Caco-2 (cell line): ENCODE measurements around the gene VCX2. TPM values are rescaled to one million over a fixed set of nuclear protein-coding genes. Genes with fewer than 3 reads are reported as not detected.

Source experiments
- BruUV-seq: library from RNA; stranded (reverse); fragments of 400-500 nt; replicated peaks from 2 replicates; lab custom pipeline; 2021; lab: Mats Ljungman, UMichigan
- CTCF ChIA-PET: fragments of 300-600 bp; sonication (Branson Sonifier 250); formaldehyde crosslinking; loops from one replicate; lab custom pipeline; 2022; ENCODE audit warnings: antibody characterized with exemption; lab: Charles Lee
- POLR2A ChIA-PET: fragments of 300-600 bp; sonication (Branson Sonifier 250); formaldehyde crosslinking; loops from one replicate; lab custom pipeline; 2022; ENCODE audit warnings: antibody characterized with exemption; lab: Charles Lee
- DNase-seq, 2 experiments: peaks; one replicate each; pipeline versions ENCODE4 v3.0.0 to v3.0.0-alpha.2; 2020 to 2022
- H3K27me3 ChIP-seq: replicated peaks from 2 replicates; pipeline ENCODE4 v1.6.0; 2011; ENCODE audit warnings: low read length; ENCODE audit not compliant: control insufficient read depth, insufficient read depth
- H3K36me3 ChIP-seq: 2 replicates; pipeline ENCODE4 v1.5.1; 2011; ENCODE audit warnings: low read length; ENCODE audit not compliant: control insufficient read depth, insufficient read depth
- H3K4me1 ChIP-seq: fragments of 250-450 bp; sonication (Bioruptor Pico); 2 replicates; pipeline ENCODE4 v1.5.1; 2020; ENCODE audit warnings: mild to moderate bottlenecking
- H3K4me3 ChIP-seq: 2 replicates; pipeline ENCODE4 v1.5.1; 2011; ENCODE audit warnings: low read depth, mild to moderate bottlenecking, control low read depth, low read length
- H3K9me3 ChIP-seq: fragments of 250-450 bp; sonication (Bioruptor Pico); 2 replicates; pipeline ENCODE4 v1.5.1; 2020; ENCODE audit warnings: mild to moderate bottlenecking, moderate library complexity
- H3K27ac Mint-ChIP-seq: one replicate; pipeline ENCODE4 v1.8.0; 2022; ENCODE audit warnings: mixed read lengths; ENCODE audit not compliant: unreplicated experiment
- H3K27me3 Mint-ChIP-seq: one replicate; pipeline ENCODE4 v1.8.0; 2022; ENCODE audit warnings: mixed read lengths; ENCODE audit not compliant: insufficient read depth, unreplicated experiment
- H3K36me3 Mint-ChIP-seq: one replicate; pipeline ENCODE4 v1.8.0; 2022; ENCODE audit warnings: mild to moderate bottlenecking, mixed read lengths; ENCODE audit not compliant: insufficient read depth, unreplicated experiment
- H3K4me1 Mint-ChIP-seq: one replicate; pipeline ENCODE4 v1.8.0; 2022; ENCODE audit warnings: low read depth, mixed read lengths; ENCODE audit not compliant: unreplicated experiment
- H3K4me3 Mint-ChIP-seq: one replicate; pipeline ENCODE4 v1.8.0; 2022; ENCODE audit warnings: mild to moderate bottlenecking, moderate library complexity, mixed read lengths; ENCODE audit not compliant: unreplicated experiment
- H3K9me3 Mint-ChIP-seq: one replicate; pipeline ENCODE4 v1.8.0; 2022; ENCODE audit warnings: mixed read lengths; ENCODE audit not compliant: unreplicated experiment
- CTCF ChIP-seq, 2 experiments: fragments of 200-600 bp in 1 of 2; IDR thresholded peaks; 1 replicate in 1 of 2; 2 replicates in 1 of 2; pipeline versions ENCODE4 v1.5.1 to v1.8.0; 2011 to 2022; ENCODE audit warnings: antibody characterized with exemption in 1 of 2, control low read depth in 1 of 2, inconsistent platforms in 1 of 2, low read depth in 1 of 2, low read length in 1 of 2, mild to moderate bottlenecking in 1 of 2, moderate library complexity in 1 of 2; ENCODE audit not compliant: insufficient read depth in 1 of 2, severe bottlenecking in 1 of 2, unreplicated experiment in 1 of 2
- intact Hi-C: fragments of 100-400 bp; cut with micrococcal nuclease; formaldehyde crosslinking; loops from one replicate; pipeline ENCODE4 v1.10.0; 2022; ENCODE audit not compliant: unreplicated experiment
- total RNA-seq: library from RNA; stranded (reverse); gene quantifications from 2 replicates; pipeline ENCODE4 v1.2.3, GENCODE V29; 2022

The VCX2 gene
- total RNA-seq, 1 experiment from 2014 or later, result not detected

GRCh38 chrX:8201896-8202331, 30.8 kb upstream of the VCX2 start:
- Histone ChIP-seq H3K4me3 (no peak overlapping the region), H3K4me1 (no peaks in the 10 kb centered on the region), H3K36me3 (no peaks in the 10 kb centered on the region), H3K9me3 (no peaks in the 10 kb centered on the region), H3K27me3 (no peaks in the 10 kb centered on the region)
- BruUV-seq, result no TSS peak
- intact Hi-C loops, result no loop called here
- Mint-ChIP-seq H3K36me3 (no peaks in the 10 kb centered on the region), H3K4me3 (no peak overlapping the region), H3K9me3 (no peaks in the 10 kb centered on the region), H3K27ac (no peak overlapping the region), H3K4me1 (no peaks in the 10 kb centered on the region), H3K27me3 (no peaks in the 10 kb centered on the region)
- POLR2A ChIA-PET, result no interaction called here
- CTCF ChIA-PET, result no interaction called here
- TF ChIP-seq CTCF (IDR thresholded peaks at IDR 0.05; ENCODE audit: insufficient read depth in 1 of 2, low read depth in 1 of 2, low read length in 1 of 2, severe bottlenecking in 1 of 2, unreplicated experiment in 1 of 2), result no peak
- no peak for DNase-seq

DNA sequence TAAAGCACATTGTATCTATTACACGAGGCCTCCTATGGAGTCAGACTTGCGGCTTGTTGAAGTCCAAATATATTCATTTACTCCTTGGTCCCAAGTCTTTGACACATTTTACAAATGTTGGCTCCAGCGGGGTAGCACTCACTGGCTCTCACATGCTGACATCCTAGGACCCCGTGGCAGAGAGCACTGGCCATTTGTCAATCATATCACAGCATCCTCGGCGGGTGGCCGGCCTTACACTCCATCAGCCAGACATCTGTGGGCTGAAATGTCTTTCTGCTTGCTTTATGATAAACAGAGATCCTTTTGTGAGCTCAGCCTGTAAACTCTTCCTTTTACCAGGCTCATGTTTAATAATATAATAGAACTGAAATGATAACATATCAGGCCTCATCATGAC, 25.7 kb upstream of the VCX2 start:
- BruUV-seq, result no TSS peak
- no peak overlapping the region for H3K4me3 ChIP-seq
- no peaks in the 10 kb centered on the region for H3K36me3 ChIP-seq
- TF ChIP-seq CTCF (IDR thresholded peaks at IDR 0.05; ENCODE audit: insufficient read depth in 1 of 2, low read depth in 1 of 2, low read length in 1 of 2, severe bottlenecking in 1 of 2, unreplicated experiment in 1 of 2), result no peak
- no peaks in the 10 kb centered on the region for H3K36me3 Mint-ChIP-seq
- intact Hi-C loops, result no loop called here
- POLR2A ChIA-PET, result no interaction called here
- no peaks in the 10 kb centered on the region for H3K27me3 ChIP-seq
- H3K27me3 Mint-ChIP-seq, result no peaks in the 10 kb centered on the region
- DNase-seq, result no peak
- no peaks in the 10 kb centered on the region for H3K9me3 ChIP-seq
- H3K4me1 ChIP-seq, result no peaks in the 10 kb centered on the region
- no peaks in the 10 kb centered on the region for H3K9me3 Mint-ChIP-seq
- CTCF ChIA-PET, result no interaction called here
- no peaks in the 10 kb centered on the region for H3K4me1 Mint-ChIP-seq
- H3K27ac Mint-ChIP-seq, result no peak overlapping the region
- no peak overlapping the region for H3K4me3 Mint-ChIP-seq

GRCh38 chrX:8194216-8194615, 23.1 kb upstream of the VCX2 start:
- H3K4me1 Mint-ChIP-seq, result no peaks in the 10 kb centered on the region
- no TSS peak for BruUV-seq
- ChIA-PET POLR2A (no interaction called here), CTCF (no interaction called here)
- peaks cover 14% of the 10 kb centered on the region for H3K4me1 ChIP-seq
- no peaks in the 10 kb centered on the region for H3K36me3 ChIP-seq
- TF ChIP-seq CTCF (IDR thresholded peaks at IDR 0.05; ENCODE audit: insufficient read depth in 1 of 2, low read depth in 1 of 2, low read length in 1 of 2, severe bottlenecking in 1 of 2, unreplicated experiment in 1 of 2), result no peak
- no peak for DNase-seq
- intact Hi-C loops, result no loop called here
- no peak overlapping the region for H3K27ac Mint-ChIP-seq
- no peak overlapping the region for H3K4me3 Mint-ChIP-seq
- no peaks in the 10 kb centered on the region for H3K36me3 Mint-ChIP-seq
- H3K9me3 Mint-ChIP-seq, result no peaks in the 10 kb centered on the region
- H3K4me3 ChIP-seq, result no peak overlapping the region
- no peaks in the 10 kb centered on the region for H3K9me3 ChIP-seq
- no peaks in the 10 kb centered on the region for H3K27me3 ChIP-seq
- no peaks in the 10 kb centered on the region for H3K27me3 Mint-ChIP-seq
